Right forelimb (tissue), 1 donor: ENCODE results near the gene TMEM184B.
"Not testable (repeated sequence)": the region's sequence is repeated elsewhere in the genome, so short reads cannot be mapped to it uniquely, and the experiment has no call there.

Source experiments
- DNase-seq: peaks from one replicate; pipeline ENCODE4 v3.0.0-alpha.2; 2018

The TMEM184B gene

DNA sequence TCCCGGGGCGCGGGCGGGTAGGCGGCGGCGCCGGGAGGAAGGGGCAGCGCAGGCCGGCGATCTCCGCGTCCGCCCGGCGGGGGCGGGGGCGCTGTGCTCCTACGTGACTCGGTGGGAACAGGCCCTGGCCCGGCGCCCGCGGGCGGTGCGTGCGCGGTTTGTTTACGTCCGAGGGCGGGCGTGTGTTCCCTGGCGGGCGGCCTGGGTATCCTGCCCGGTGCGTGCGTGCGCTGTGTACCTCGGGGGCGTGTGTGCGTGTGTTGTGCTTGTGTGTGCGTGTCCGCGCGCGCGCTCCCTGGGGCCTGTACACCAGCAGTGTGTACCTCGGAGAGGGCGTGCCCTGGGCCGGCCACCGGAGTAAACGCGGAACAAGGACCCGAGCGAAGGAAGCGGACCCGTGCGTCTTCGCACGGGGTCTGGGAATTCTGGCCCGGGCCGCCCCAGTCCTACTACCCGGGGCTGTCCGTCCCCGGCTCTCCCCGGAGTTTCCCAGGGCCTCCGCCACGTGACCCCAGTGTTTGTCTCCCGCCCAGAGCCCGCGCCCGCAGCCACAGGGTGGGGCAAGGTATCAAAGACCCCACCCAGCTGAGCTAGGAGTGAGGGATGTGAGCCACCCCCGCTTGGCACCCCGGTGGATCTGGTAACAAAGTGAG lies 70.2 kb downstream of the TMEM184B start:
- DNase-seq, result peak; percentile 88

GRCh38 chr22:38201711-38202436 lies 70.9 kb downstream of the TMEM184B start, which contains the start of gene MAFF:
MAFF (plus strand) TSS chr22:38201994; CDS start chr22:38213854, 11,860 bp downstream.
- peak; percentile 95 for DNase-seq

DNA sequence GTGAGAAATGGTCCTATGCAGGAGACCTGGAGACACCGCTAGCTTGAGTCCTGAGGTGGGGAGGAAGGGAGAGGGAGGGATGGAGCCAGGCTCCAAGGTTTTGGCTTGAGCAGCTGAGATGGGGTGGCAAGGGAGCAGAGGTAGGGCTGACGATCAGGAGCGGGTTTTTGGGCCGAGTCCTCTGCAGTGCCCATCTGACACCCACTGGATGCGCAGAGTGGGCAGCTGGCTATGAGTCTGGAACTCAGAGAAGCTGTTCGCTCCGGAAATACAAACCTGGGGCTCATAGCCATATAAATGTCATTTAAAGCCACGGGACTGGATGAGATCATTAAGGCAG lies 71.5 kb downstream of the TMEM184B start:
- no peak for DNase-seq

DNA sequence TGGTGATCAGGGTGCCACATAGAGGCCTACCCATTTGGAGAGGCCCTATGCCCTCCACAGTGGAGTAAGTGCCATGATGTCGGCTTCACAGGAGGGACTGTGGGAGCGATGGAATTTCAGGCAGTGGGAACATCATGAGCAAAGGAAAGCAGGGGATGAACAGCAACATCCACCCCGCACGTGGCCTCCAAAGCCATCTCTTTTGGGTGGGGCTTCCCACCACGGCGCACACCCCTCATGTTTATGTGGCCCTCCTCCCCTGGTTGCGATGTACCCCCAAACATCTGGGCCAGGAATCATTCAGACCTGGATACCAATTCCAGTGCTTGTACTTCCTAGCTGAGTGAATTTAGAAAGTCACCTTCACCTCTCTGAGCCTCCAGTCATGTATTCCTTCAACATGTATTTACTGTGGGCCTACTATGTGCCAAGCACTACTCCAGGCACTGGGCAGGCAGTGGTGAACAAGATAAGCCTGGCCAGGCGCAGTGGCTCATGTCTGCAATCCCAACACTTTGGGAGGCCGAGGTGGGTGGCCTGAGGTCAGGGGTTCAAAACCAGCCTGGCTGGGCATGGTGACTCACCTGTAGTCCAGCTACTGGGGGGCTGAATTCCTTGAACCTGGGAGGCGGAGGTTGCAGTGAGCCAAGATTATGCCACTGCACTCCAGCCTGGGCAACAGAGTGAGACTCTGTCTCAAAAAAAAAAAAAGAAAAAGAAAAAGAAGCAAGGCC lies 72.8 kb downstream of the TMEM184B start:
- no peak for DNase-seq

DNA sequence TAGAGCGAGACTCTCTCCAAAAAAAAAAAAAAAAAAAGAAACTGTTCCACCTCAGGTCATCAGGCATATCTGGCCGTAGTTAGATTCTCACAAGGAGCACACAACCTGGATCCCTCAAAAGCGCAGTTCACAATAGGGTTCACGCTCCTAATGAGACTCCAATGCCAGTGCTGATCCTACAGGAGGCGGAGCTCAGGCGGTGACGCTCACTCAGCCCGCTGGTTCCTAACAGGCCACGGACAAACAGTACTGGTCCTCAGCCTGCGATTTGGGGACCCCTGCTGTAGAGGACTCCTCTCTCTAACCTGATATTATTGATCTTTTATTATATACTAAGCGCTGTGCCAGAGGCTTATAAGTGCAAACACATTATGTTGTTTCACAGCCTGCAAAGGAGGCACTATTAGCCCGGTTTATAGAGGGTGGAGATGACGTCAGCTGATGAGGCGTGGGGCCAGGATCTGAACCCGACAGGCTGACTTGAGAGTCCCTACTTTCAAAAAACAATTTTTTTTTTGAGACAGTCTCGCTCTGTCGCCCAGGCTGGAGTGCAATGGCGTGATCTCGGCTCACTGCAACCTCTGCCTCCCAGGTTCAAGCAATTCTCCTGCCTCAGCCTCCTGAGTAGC lies 75.9 kb downstream of the TMEM184B start:
- DNase-seq, result no peak

GRCh38 chr22:38193580-38193979 lies 79.2 kb downstream of the TMEM184B start:
- no peak for DNase-seq

GRCh38 chr22:38192475-38192863 lies 80.3 kb downstream of the TMEM184B start:
- DNase-seq, result no peak

- DNase-seq, result no peak
These were observed 80.9 kb downstream of the TMEM184B start for GRCh38 chr22:38191731-38192474.

GRCh38 chr22:38191055-38191454 lies 81.8 kb downstream of the TMEM184B start:
- DNase-seq, result no peak

GRCh38 chr22:38190581-38190980 lies 82.2 kb downstream of the TMEM184B start:
- DNase-seq, result no peak

DNA sequence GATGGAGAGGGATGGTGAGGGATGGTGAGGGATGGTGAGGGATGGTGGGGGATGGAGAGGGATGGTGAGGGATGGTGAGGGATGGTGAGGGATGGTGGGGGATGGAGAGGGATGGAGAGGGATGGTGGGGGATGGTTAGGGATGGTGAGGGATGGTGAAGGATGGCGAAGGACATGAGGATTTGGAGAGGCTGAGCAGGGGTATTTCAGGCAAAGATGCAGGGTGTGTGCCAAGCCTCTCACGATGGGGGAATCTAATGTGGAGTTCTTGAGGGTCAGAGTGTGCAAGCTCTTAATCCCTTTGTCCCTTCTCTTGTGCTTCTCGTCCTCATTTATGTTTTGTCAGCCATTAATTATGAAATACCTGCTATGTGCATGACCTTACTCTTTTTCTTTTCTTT lies 83.7 kb downstream of the TMEM184B start:
- DNase-seq, result no peak

DNA sequence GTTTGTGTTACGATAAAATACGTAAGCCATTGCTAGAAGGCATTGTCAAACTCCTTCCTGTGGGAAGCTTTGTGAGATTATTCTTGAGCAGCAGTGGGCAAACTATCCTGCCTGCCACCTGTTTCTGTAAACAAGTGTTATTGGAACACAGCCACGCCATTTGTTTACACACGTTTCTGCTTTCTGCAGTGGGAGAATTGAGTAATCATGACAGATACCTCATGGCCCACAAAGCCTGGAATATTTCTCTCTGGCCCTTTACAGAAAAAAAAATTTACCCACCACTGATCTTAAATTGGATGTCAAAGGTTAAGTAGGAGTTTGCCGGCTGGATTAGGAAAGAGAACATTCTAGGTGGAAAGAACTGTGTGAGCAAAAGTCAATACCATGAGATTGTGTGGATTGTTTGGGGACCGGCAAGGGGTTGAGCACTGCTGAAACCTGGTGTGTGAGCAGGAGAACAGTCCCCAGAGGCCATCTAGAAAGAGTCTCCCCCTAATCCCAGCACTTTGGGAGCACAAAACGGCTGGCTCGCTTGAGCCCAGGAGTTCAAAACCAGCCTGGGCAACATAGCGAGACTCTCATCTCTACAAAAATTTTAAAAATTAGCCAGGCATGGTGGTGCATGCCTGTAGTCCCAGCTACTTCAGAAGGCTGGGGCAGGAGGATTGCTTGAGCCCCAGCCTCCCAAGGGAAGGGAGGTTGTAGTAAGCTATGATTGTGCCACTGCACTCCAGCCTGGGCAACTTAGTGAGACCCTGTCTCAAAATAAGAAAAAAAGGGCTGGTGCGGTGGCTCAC lies 85.2 kb downstream of the TMEM184B start:
- DNase-seq, result no peak

- no peak for DNase-seq
These were observed 86.4 kb downstream of the TMEM184B start for GRCh38 chr22:38186429-38186828.

DNA sequence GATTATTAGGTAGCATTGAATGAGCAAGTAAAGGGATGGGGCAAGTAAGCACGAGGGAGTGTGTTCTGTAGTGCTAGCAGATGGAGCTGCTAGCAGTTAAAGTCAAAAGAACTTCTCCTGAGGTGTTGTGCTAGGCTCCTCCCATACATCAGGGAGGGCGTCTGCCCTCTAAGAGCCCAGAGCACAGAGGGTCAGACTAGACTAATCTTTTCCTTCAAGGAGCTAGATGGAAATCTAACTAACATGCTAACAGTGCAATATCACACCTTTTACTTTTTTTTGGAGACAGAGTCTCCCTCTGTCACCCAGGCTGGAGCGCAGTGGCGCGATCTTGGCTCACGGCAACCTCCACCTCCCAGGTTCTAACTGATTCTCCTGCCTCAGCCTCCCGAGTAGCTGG lies 88.0 kb downstream of the TMEM184B start:
- no peak for DNase-seq

- DNase-seq, result peak; percentile 99
These were observed 91.2 kb downstream of the TMEM184B start, which contains the start of gene PLA2G6 for GRCh38 chr22:38181453-38182200. PLA2G6 (minus strand) TSS chr22:38181830; CDS start chr22:38169426, 12,404 bp downstream.

DNA sequence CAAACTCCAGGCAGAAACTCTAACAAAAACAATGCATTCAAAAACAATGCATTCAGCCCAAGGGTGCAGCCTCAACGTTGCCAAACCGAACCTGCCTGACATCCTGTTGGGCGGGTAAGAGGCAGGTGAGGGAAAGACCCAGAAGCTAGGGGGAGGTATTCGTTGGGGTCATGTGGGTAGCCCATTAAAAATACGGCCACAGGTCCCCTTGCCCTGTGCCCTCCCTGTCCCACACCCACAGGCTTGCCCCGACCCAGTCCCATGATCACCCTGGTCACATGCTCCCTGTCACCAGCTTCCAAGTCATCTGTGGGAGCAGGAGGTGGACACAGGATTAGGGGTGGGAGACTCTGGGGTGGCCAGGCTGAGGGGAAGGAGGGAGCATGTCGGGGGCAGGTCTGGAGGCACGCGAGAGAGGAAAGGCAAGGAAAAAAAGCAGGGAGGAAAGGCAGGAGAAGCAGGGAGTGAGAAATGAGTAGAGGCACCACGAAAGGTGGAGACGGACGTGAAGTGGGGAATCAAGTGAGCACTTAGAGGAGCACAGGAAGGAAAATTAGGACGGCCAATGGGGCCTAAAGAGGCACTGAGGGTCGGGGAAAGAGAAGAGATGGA lies 91.9 kb downstream of the TMEM184B start:
- DNase-seq, result peak; percentile 31

- not testable (repeated sequence) for DNase-seq
These were observed 94.2 kb downstream of the TMEM184B start for GRCh38 chr22:38178605-38178937.

DNA sequence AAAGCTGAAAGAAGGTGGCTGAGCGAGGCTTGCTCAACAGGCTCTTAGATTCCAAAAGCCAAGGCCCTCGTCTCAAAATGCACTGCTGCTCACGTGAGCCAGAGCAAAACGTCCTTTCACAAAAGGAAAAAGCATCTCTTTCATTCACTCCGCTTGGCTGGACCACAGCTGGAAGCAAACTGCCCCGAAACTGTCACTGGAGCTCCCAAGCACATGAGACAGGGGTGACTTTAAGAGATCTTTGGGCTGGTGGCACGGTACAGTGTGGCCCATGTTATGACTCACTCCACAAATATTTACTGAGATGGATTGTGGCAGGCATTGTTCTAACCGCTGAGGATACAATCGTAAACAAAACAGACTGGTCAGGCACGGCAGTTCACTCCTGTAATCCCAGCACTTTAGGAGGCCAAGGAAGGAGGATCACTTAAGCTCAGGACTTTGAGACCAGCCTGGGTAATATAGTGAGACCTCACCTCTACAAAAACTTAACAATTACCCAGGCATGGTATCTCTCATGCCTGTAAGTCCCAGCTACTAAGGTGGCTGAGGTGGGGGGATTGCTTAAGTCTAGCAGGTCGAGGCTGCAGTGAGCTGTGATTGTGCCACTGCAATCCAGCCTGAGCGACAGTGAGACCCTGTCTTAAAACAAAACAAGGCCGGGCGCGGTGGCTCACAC lies 94.7 kb downstream of the TMEM184B start:
- peak; percentile 32 for DNase-seq

DNA sequence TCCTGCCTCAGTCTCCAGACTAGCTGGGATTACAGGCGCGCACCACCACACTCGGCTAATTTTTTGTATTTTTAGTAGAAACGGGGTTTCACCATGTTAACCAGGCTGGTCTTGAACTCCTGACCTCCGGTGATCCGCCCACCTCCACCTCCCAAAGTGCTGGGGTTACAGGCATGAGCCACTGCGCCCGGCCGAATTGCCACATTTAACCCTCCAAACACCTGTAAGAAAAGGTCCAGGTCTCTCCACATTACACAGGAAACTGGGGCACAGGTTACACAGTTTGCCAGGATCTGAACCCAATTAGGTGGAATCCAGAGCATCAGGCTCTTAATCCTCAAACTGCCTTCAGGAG lies 95.3 kb downstream of the TMEM184B start:
- DNase-seq, result not testable (repeated sequence)

- peak; percentile 32 for DNase-seq
These were observed 95.8 kb downstream of the TMEM184B start for GRCh38 chr22:38177044-38177443.
